IgD-negative memory B cell (primary cell): ENCODE results near the gene WDR33. TPM values are rescaled to one million over a fixed set of nuclear protein-coding genes. Genes with fewer than 3 reads are reported as not detected.

Experiments used
- H3K27ac Mint-ChIP-seq, 3 donors: one replicate each; pipeline ENCODE4 v1.8.0; 2020 to 2022; ENCODE audit warnings: mild to moderate bottlenecking in 3 of 3, mixed read lengths in 3 of 3, moderate library complexity in 1 of 3
- H3K27me3 Mint-ChIP-seq: one replicate; pipeline ENCODE4 v1.8.0; 2021; ENCODE audit warnings: mixed read lengths
- H3K36me3 Mint-ChIP-seq: one replicate; pipeline ENCODE4 v1.8.0; 2020; ENCODE audit warnings: mild to moderate bottlenecking, mixed read lengths
- H3K4me1 Mint-ChIP-seq, 3 donors: one replicate each; pipeline ENCODE4 v1.8.0; 2020 to 2022; ENCODE audit warnings: mixed read lengths in 3 of 3, mild to moderate bottlenecking in 1 of 3
- H3K4me3 Mint-ChIP-seq, 4 donors: one replicate each; pipeline ENCODE4 v1.8.0; 2020 to 2022; ENCODE audit warnings: mild to moderate bottlenecking in 4 of 4, mixed read lengths in 4 of 4, moderate library complexity in 3 of 4
- H3K9me3 Mint-ChIP-seq, 3 donors: one replicate each; pipeline ENCODE4 v1.8.0; 2020 to 2021; ENCODE audit warnings: mixed read lengths in 3 of 3, mild to moderate bottlenecking in 1 of 3
- polyA plus RNA-seq: library from polyadenylated mRNA; unstranded; fragments of 300-500 nt; fragmentation: Illumina TruSeq; gene quantifications from one replicate; pipeline ENCODE4 v1.2.3, GENCODE V29; 2021

The WDR33 gene
- polyA plus RNA-seq, 1 donor from 2014 or later: 39.5 TPM

DNA sequence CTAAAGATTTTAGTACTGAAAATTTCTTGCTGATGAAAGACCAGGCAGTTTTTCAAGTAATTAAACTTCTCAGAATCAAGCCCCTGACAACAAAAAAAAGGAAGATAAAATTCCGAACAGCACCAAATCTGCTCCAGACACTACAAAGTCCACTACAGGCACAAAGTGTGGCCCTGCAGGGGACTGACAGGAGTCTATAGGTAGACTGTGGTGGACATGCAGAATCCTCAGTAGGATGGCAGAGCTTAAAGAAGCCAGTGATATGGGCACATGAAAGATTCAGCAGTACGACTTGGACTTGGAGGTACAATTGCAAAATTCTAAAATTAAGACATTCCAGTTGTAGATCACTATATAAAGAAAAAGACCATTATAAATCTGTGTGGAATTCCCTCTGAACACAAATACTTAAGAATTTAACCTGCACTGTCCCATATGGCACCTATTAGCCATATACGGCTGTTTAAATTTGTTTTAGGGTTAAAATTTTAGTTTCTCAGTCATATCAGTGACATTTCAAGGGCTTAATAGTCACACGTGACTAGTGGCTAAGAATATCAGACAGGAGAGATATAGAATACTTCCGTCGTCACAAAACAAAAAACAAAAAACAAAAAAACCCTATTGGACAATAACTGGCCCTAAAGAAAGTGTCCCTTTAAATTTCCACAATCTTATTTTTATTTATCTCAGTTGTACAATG lies 77.7 kb downstream of the WDR33 start:
- H3K36me3 Mint-ChIP-seq: no peaks in the 10 kb centered on the region
- H3K4me1 Mint-ChIP-seq: no peaks in the 10 kb centered on the region
- no peaks in the 10 kb centered on the region for H3K9me3 Mint-ChIP-seq
- no peak overlapping the region for H3K4me3 Mint-ChIP-seq
- no peaks in the 10 kb centered on the region for H3K27me3 Mint-ChIP-seq
- H3K27ac Mint-ChIP-seq: no peak overlapping the region

- Mint-ChIP-seq H3K27me3 (no peaks in the 10 kb centered on the region), H3K27ac (peak overlapping the region in 1 of 3 donors; percentile 1), H3K4me1 (no peaks in the 10 kb centered on the region), H3K9me3 (no peaks in the 10 kb centered on the region), H3K36me3 (peaks cover 14% of the 10 kb centered on the region), H3K4me3 (no peak overlapping the region)
Observed at GRCh38 chr2:127726158-127726880, 84.7 kb downstream of the WDR33 start.

- Mint-ChIP-seq H3K9me3 (no peaks in the 10 kb centered on the region), H3K27ac (no peak overlapping the region), H3K4me3 (no peak overlapping the region), H3K36me3 (peaks cover 20% of the 10 kb centered on the region), H3K27me3 (no peaks in the 10 kb centered on the region), H3K4me1 (no peaks in the 10 kb centered on the region)
Observed at GRCh38 chr2:127722807-127723206, 88.2 kb downstream of the WDR33 start.

- Mint-ChIP-seq H3K4me1 (no peaks in the 10 kb centered on the region), H3K27me3 (no peaks in the 10 kb centered on the region), H3K4me3 (no peak overlapping the region), H3K9me3 (no peaks in the 10 kb centered on the region), H3K27ac (no peak overlapping the region), H3K36me3 (peaks cover 20% of the 10 kb centered on the region)
Observed at GRCh38 chr2:127721978-127722355, 89.0 kb downstream of the WDR33 start.

- no peak overlapping the region for H3K4me3 Mint-ChIP-seq
- peaks cover 0 to under 1% (median 0%) of the 10 kb centered on the region in 3 donors for H3K4me1 Mint-ChIP-seq
- H3K27me3 Mint-ChIP-seq: no peaks in the 10 kb centered on the region
- H3K9me3 Mint-ChIP-seq: no peaks in the 10 kb centered on the region
- H3K27ac Mint-ChIP-seq: no peak overlapping the region
- H3K36me3 Mint-ChIP-seq: peaks cover 20% of the 10 kb centered on the region
Observed at GRCh38 chr2:127721311-127721977, 89.5 kb downstream of the WDR33 start.

- H3K27ac Mint-ChIP-seq: no peak overlapping the region
- H3K36me3 Mint-ChIP-seq: peaks cover 19% of the 10 kb centered on the region
Observed at GRCh38 chr2:127719301-127720218, 91.4 kb downstream of the WDR33 start.

GRCh38 chr2:127718271-127718670 lies 92.7 kb downstream of the WDR33 start:
- peaks cover 16% of the 10 kb centered on the region for H3K36me3 Mint-ChIP-seq

More at GRCh38 chr2:127719301-127720218, 91.4 kb downstream of the WDR33 start:
- Mint-ChIP-seq H3K27me3 (no peaks in the 10 kb centered on the region), H3K4me1 (peaks cover 0 to 2% (median 2%) of the 10 kb centered on the region in 3 donors), H3K4me3 (no peak overlapping the region), H3K9me3 (no peaks in the 10 kb centered on the region)

DNA sequence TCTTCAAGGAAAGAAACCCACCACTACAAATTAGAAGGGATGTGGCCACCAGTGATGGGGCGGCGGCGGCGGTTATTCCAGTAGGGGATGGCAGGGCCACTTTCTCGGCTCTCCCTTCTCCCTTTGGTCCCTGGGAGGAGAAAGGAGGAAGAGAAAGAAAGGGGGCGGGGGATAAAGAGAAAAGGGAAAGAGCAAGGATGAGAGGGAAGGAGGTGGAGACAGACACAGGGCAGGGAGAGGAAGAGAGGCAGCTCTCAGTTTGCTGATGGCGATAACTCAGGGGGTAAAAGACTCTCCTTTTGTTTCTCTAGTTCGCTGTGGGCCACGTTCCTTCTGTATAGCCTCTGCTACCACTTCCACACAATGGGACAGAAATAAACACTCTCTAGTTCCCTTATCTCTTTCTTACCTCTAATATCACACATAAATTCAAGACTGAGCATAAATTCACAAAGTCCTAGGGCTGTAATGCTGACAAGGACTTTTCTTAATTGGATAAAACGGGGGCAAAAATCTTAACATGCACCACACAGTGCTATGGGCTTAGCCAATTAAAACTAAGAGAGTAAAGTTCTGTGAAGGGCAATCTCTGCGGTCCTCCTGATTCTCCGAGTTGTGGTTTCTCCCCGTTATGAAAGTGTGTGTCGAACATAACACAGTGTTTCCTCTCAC lies 95.1 kb downstream of the WDR33 start:
- no peaks in the 10 kb centered on the region for H3K27me3 Mint-ChIP-seq
- no peaks in the 10 kb centered on the region for H3K9me3 Mint-ChIP-seq
- peaks cover 10% of the 10 kb centered on the region for H3K36me3 Mint-ChIP-seq
- H3K4me1 Mint-ChIP-seq: peaks cover 0 to 2% (median 2%) of the 10 kb centered on the region in 3 donors
- H3K27ac Mint-ChIP-seq: peak overlapping the region in 1 of 3 donors; percentile 87
- H3K4me3 Mint-ChIP-seq: no peak overlapping the region

More at GRCh38 chr2:127718271-127718670, 92.7 kb downstream of the WDR33 start:
- no peaks in the 10 kb centered on the region for H3K9me3 Mint-ChIP-seq
- no peak overlapping the region for H3K4me3 Mint-ChIP-seq
- H3K4me1 Mint-ChIP-seq: peaks cover 0 to 2% (median 2%) of the 10 kb centered on the region in 3 donors
- H3K27me3 Mint-ChIP-seq: no peaks in the 10 kb centered on the region
- no peak overlapping the region for H3K27ac Mint-ChIP-seq

DNA sequence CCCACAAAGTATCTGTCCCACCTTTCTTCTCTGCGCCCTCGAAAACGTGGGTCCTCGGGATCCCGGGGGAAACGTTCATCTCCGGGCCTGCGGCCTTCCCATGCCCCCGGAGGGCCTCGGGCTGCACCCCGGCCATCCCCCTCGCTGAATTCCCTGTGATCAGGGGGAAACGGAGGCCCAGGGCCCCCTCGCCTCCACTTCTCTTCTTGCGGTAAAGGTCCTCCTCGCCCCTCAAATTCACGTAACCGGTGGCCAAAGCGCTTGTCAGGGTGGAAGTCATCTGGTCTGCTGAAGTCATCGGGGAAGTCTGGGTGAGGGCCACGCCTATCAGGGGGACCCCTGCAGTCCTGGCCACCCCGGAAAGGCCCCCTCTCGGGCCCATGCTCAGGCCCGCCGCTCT lies 97.4 kb downstream of the WDR33 start:
- peaks cover 9% of the 10 kb centered on the region for H3K36me3 Mint-ChIP-seq

GRCh38 chr2:127712999-127713398 lies 98.0 kb downstream of the WDR33 start:
- Mint-ChIP-seq H3K36me3 (peaks cover 8% of the 10 kb centered on the region), H3K27ac (no peak overlapping the region), H3K4me1 (peaks cover 0 to 2% (median 2%) of the 10 kb centered on the region in 3 donors), H3K9me3 (no peaks in the 10 kb centered on the region), H3K4me3 (no peak overlapping the region), H3K27me3 (no peaks in the 10 kb centered on the region)

More for the DNA sequence above, 97.4 kb downstream of the WDR33 start:
- Mint-ChIP-seq H3K4me3 (no peak overlapping the region), H3K9me3 (no peaks in the 10 kb centered on the region), H3K27me3 (no peaks in the 10 kb centered on the region), H3K4me1 (peaks cover 0 to 2% (median 2%) of the 10 kb centered on the region in 3 donors), H3K27ac (no peak overlapping the region)

- Mint-ChIP-seq H3K9me3 (no peaks in the 10 kb centered on the region), H3K4me1 (peaks cover 7 to 10% (median 9%) of the 10 kb centered on the region in 3 donors), H3K36me3 (peaks cover 8% of the 10 kb centered on the region), H3K4me3 (no peak overlapping the region), H3K27me3 (no peaks in the 10 kb centered on the region), H3K27ac (peak overlapping the region in 1 of 3 donors; percentile 57)
Observed at GRCh38 chr2:127709336-127709735, 101.6 kb downstream of the WDR33 start.

- Mint-ChIP-seq H3K4me3 (no peak overlapping the region), H3K4me1 (peaks cover 7 to 15% (median 14%) of the 10 kb centered on the region in 3 donors), H3K27ac (peak overlapping the region in 1 of 3 donors; percentile 47), H3K27me3 (no peaks in the 10 kb centered on the region), H3K36me3 (peaks cover 8% of the 10 kb centered on the region), H3K9me3 (no peaks in the 10 kb centered on the region)
Observed at GRCh38 chr2:127707890-127708648, 102.9 kb downstream of the WDR33 start.

DNA sequence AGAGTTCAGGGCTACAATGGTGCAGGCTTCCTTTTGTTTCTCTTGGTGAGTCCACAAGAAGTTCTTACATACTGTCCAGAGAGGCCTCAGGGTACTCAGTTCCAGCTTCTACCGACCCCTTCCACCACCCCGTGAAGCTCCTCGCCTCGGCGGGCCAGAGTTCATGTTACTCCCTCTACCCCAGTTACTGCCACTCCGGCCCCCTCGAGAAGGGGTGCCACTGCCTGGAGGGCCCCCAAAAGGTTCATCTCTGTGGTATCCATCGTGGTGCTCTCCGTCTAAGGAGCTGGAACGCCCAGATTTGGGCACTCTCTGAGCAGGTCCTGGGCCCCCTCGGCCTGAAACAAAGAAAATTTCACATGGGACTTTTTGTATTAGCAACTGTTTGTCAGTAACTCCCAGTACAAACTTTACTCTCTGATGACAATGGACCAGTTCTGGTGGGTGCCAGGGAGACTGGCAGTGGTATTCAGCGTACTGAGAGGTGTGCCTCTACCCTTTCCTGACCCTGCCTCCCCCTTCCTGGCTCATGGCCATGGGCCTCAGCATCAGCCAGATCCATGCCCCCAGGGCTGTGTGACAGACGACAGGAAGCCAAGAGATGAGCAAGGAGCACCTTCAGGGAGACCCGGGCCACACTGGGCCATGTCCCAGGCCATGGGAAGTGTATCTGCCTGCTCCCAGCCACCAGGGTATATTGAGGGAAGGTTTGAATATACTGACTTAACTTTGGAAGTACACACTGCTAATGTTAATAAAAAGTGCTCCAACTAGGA lies 104.6 kb downstream of the WDR33 start:
- Mint-ChIP-seq H3K27me3 (no peaks in the 10 kb centered on the region), H3K36me3 (peaks cover 7% of the 10 kb centered on the region), H3K4me1 (peaks cover 14 to 23% (median 22%) of the 10 kb centered on the region in 3 donors), H3K9me3 (no peaks in the 10 kb centered on the region), H3K4me3 (peak overlapping the region in 1 of 4 donors; percentile 35), H3K27ac (peak overlapping the region in 1 of 3 donors; percentile 23)
